GM21576 (cell line): ENCODE data around the gene KY.

Experiments used
- ATAC-seq: cut with Tn5 transposase; IDR thresholded peaks from one replicate; pipeline ENCODE4 v1.9.1; 2021; ENCODE audit warnings: mild to moderate bottlenecking, moderate library complexity; ENCODE audit not compliant: unreplicated experiment

Gene KY

GRCh38 chr3:134672571-134672970, 21.7 kb upstream of the KY start:
- no peak for ATAC-seq

DNA sequence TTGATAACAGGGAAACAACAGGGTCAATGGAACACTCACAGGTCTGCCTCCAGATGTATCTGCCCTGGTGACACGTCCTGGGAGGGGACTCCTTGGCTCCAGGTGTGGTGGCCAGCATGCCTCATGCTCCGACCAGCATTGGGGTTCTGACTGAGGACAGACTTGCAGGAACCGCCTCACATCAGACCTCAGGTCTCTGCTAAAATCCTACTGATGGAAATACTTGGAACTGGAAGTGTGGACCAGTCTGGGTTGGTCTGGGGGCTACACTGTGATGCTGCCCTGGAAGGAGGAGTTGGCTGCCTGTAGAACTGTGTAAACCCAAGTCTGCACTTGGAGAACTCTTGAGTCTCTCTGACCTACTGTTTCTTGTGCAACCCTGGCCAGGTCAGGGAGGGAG, 17.1 kb upstream of the KY start:
- no peak for ATAC-seq

- no peak for ATAC-seq
Measured at GRCh38 chr3:134667406-134667805, 16.6 kb upstream of the KY start.

DNA sequence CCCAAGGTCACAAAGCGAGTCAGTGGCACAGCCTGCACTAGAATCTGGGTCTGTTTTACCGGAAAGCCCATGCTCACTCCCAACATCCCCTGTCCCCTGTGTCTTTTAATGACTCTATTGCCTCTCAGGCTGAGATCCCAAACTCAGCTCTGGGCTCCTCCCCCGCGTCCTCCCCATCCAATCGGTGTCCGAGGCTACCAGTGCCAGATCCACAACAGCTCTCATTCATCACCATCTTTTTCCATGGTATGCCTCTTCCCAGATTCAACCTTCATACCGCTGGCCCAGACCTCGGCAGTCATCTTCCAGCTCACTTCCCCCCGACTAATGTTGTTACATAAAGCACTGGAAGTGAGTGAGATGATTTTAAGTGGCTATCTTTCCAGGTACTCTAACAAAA, 16.1 kb upstream of the KY start:
- no peak for ATAC-seq

DNA sequence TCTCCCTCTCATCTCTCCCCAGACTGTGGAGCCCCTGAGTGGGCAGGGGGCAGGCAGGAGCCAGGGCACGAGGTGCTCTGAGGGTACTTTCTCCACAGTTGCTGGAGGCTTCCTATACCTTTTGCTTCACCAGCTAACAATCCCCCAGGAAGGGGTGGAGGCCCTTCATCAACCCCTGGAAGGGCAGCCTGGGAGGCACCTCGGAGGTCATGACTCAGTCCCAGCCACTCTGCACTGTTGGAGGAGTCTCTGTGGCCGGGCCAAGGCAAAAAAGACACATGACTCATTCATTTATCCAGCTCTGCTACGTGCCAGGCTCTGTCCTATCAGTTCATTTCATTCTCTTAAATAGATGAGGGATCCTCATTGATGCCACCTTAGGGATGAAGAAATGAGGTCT, 15.6 kb upstream of the KY start:
- ATAC-seq: no peak

DNA sequence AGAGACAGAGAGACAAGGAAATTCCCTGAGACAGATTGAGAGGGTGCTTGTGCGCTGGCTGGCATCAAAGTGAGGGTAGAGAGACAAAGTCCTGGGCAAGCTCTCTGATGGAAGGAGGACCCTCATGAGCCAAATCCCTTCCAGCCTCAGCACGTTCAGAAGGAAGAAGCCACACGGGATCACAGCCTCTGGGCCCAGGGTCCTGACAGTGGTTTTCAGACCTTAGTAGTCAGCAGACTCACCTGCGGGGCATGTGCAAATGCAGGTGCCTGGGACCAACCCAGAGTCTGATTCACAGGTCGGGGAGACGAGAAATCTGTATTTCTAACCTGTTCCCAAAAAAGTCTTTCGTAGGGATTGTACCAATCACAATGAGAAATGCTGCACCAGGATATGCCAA, 15.2 kb upstream of the KY start:
- no peak for ATAC-seq

DNA sequence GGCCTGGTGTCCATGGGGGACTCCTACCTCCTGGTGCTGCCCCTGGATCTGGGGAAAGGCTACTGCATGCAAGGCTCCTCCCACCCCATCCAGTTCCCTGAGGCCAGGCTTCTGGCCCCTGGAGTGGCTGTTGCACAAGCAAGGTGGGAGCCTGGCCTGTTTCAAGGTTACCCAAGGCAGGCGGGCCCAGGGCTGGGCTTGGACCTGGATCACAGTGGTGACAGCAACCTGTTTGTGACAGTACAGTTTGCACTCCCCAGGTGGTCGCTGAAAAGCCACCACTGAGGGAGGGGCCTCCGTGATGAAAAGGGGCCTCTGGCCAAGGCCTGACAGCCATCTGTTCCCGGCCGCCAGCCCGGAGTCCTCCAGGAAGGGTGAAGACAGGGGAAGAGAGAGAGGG, 14.4 kb upstream of the KY start:
- no peak for ATAC-seq

GRCh38 chr3:134663721-134664456, 13.1 kb upstream of the KY start:
- no peak for ATAC-seq

GRCh38 chr3:134660046-134660441, 9.2 kb upstream of the KY start:
- no peak for ATAC-seq

DNA sequence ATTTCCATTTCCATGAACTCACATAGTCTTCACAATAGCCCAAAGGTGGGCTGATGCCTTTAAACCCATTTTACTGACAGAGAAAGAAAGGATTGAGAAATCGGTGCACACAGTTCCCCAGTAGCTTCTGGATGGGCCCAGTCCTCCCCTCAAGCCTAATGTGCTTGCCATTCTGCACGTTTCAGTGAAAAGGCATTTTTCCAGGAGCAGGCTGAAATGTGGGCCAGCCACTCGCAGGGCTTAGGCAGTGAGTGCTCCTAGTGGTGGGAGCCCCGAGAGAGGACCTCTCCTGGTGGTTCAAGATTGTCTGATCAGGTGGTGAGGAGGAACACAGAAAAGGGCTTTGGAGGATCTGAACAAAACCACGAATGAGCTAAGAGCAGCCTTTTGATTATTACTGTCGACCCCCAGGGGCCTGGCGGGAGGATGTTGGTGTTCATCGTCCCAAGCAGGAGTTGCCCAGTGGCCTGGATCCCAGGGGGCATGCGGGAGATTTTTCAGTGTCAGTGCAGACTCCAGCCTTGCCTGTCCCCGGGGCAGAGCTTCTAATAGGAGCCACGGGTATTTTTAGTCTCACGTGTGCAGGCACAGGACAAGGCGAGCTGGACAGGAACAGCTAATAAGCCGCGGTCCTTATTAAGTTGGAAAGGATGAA, 8.7 kb upstream of the KY start:
- ATAC-seq: no peak

DNA sequence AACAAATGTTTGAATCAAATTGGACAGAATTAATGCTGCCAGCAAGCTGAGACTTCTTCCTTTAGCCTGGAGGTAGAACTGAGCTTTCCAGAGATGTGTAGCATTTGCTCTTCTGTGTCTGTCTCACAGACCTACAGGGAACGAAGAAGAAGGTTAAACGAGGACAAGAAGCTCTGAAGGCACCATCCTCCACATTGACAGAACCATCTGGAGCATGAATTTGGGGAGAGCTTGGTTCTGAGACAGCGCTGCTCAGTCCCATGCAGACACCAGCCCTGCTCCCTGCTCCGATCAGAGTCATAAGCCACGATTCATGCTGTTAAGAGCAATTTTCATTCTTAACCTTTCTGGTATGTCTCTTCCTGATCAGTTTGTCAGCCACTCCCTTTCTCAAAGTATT, 7.7 kb upstream of the KY start:
- ATAC-seq: no peak

DNA sequence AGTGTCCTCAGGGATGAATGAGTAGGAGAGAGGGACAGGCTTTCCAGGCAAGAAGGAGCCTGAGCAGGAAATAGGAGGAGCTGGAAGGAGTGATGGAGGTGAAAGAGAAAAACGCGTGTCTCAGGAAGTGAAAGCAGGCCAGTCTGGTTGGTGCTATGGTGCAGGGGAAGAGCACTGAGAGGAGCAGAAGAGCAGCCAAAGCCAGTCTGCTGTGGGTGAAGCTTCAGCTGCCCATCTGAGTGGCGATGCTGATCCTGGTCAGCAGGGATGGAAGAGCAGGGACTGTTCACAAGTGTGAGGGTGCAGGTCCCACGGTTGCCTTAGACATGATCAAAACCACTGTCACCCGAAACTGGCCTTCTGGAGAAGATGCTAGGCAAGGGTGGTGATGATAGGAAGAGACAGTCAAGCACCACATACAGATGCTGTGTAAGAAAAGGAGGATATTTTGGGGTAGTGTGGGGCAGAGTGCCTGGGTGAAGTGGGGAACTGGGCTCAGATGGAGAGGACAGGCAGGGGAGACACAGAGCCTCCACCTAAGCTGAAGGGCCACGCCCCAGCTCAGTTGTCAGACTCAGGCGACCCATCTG, 5.5 kb upstream of the KY start:
- no peak for ATAC-seq

- no peak for ATAC-seq
Measured at GRCh38 chr3:134655706-134656105, 4.9 kb upstream of the KY start.

- no peak for ATAC-seq
Measured at GRCh38 chr3:134654031-134654430, 3.2 kb upstream of the KY start.

DNA sequence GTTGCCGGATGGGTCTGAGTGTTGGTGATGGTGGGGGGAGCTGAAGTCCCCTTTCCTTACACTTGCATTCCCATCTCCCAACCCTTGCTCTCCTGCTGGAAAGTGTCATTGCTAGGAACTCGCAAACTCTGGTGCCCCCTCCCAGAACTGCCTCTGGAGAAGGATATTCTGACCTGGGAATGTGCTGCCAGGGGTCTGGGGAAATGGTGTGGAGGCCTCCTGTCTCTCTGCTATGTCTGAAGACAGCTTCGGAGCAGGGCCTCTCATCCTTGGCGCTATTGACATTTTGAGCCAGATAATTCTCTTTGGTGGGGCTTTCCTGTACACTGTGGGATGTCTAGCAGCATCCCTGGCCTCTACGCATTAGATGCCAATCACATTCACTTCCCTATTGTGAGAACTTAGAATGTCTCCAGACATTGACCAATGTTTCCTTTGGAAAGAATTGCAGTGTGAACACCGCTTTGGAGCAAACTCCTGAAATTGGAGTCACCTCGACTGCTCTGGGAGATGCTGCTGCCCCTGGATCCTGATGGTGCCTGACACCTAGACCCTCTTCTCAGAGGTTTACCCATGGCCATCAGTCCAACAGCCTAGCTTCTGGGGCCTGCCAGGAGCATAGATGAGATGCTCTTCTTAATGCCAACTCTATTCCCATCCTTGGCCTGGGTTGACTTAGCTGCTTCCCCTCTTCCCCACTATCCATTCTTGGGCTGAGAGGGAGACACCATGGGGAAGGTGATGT, 2.2 kb upstream of the KY start:
- no peak for ATAC-seq

- no peak for ATAC-seq
Measured at GRCh38 chr3:134652409-134652831, 1.6 kb upstream of the KY start.

DNA sequence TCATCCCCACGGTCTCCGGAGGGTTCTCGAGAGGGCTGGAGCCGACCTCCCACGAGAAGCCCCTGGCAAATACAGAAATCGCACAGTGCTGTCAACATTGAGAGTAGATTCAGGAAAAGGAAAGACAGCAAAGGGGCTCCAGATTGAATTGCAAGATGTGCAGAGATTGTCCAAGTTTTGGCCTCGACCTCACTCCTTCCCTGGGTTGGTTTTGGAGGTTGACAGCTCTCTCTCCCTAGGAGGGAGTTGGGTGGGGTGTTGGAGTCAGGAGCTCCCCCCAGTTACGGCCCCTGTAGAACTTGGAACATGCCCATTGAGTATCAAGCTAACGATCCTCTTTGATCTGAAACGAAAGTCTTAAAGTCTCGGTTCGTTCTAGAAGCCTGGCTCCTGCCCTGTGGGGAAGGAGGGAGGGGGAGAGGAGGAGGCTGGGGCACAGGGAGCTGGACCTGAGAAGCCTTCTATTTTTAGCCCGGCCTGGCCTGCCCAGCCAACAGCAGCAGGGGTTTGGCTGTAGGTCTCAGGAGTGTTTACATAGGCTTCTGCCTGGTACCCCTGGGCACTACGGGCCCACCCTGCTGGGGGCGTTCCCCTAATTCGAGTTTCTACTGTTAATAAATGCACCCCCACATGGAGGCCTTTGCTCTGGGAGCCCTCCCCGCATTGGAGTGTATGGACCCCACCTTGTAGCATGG, 672 bp upstream of the KY start:
- ATAC-seq: no peak

GRCh38 chr3:134649106-134649705, 1.6 kb downstream of the KY start:
- ATAC-seq: no peak

DNA sequence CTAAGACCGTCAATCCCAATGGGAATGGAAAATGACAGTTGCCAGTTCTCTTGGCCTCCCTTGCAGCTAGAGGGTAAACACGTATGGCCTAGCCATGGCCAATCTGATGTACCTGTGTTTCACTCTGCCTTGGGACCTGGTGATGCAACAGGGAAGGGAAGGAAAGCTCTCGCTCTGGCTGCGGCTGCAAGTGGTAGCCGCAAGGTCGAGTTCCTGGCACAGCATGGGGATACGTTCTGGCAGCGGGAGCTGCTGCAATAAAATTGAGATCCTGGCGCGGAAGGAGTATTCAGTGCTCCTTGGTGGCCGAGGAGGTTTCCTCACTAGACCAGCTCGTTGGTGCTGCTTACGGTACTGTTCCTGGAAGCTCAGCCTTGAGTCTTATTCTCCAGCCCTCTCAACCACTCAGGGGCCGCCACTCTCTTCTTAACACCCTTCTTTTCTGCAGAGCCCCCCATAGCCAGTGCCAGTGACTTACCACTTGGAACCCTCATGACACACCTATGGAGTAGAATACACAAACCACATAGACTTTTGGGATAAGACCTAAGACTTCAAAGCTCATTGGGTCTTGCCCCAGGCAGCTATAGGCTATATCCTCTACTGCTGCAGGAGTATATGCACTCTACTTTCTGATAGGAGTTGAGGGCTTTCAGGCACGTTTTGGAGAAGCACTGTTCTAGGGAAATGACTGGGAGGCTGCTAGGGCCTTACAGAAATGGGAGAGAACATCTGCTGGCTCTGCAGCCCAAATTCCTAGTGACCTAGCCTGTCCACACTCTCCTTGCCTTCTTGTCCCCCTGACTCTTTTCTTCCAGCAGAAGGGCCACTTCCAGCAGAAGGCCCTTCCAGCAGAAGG, 2.7 kb downstream of the KY start:
- ATAC-seq: no peak

GRCh38 chr3:134646086-134646485, 4.7 kb downstream of the KY start:
- no peak for ATAC-seq
